ENCODE measurements around the gene CNN2.

- TF ChIP-seq POLR2AphosphoS5 (IDR thresholded peaks at IDR 0.05) = no peak
- TF ChIP-seq CTCF (IDR thresholded peaks at IDR 0.05) = no peak
Observed at GRCh38 chr19:990746-991145, 35.7 kb upstream of the CNN2 start.

Measured in transverse colon (tissue), 4 donors.